HG03039 (cell line): ENCODE results near the gene DCC.

Experiments used
- ATAC-seq: cut with Tn5 transposase; IDR thresholded peaks from one replicate; pipeline ENCODE4 v1.9.1; 2021; ENCODE audit warnings: mild to moderate bottlenecking, moderate library complexity; ENCODE audit not compliant: unreplicated experiment

The DCC gene

GRCh38 chr18:53147472-53147871, 807.5 kb downstream of the DCC start:
- no peak for ATAC-seq

GRCh38 chr18:53148123-53148522, 808.1 kb downstream of the DCC start:
- no peak for ATAC-seq

GRCh38 chr18:53152476-53152875, 812.5 kb downstream of the DCC start:
- no peak for ATAC-seq

GRCh38 chr18:53153281-53153680, 813.3 kb downstream of the DCC start:
- no peak for ATAC-seq

- no peak for ATAC-seq
Measured at GRCh38 chr18:53153800-53154199, 813.8 kb downstream of the DCC start.

- no peak for ATAC-seq
Measured at GRCh38 chr18:53165770-53166169, 825.8 kb downstream of the DCC start.

GRCh38 chr18:53169346-53169745, 829.3 kb downstream of the DCC start:
- no peak for ATAC-seq

GRCh38 chr18:53191634-53192033, 851.6 kb downstream of the DCC start:
- no peak for ATAC-seq

- ATAC-seq: no peak
Measured at GRCh38 chr18:53193870-53194269, 853.9 kb downstream of the DCC start.

- no peak for ATAC-seq
Measured at GRCh38 chr18:53219853-53220252, 879.9 kb downstream of the DCC start.

- ATAC-seq: no peak
Measured at GRCh38 chr18:53224128-53224778, 884.3 kb downstream of the DCC start.

GRCh38 chr18:53225567-53226325, 885.7 kb downstream of the DCC start:
- ATAC-seq: no peak

- no peak for ATAC-seq
Measured at GRCh38 chr18:53234610-53235009, 894.6 kb downstream of the DCC start.

- no peak for ATAC-seq
Measured at GRCh38 chr18:53241161-53241560, 901.2 kb downstream of the DCC start.

- ATAC-seq: no peak
Measured at GRCh38 chr18:53253789-53254188, 913.8 kb downstream of the DCC start.

- ATAC-seq: no peak
Measured at GRCh38 chr18:53254265-53254664, 914.3 kb downstream of the DCC start.

GRCh38 chr18:53261241-53261640, 921.2 kb downstream of the DCC start:
- no peak for ATAC-seq

- ATAC-seq: no peak
Measured at GRCh38 chr18:53266850-53267249, 926.9 kb downstream of the DCC start.

GRCh38 chr18:53268455-53268854, 928.5 kb downstream of the DCC start:
- ATAC-seq: no peak

GRCh38 chr18:53281406-53281805, 941.4 kb downstream of the DCC start:
- ATAC-seq: no peak

- ATAC-seq: no peak
Measured at GRCh38 chr18:53283708-53284107, 943.7 kb downstream of the DCC start.

GRCh38 chr18:53305461-53305860, 965.5 kb downstream of the DCC start:
- ATAC-seq: no peak

GRCh38 chr18:53319628-53320027, 979.6 kb downstream of the DCC start:
- ATAC-seq: no peak
